H1 (cell line): ENCODE measurements around the gene CEACAM1.

Experiments
- CHD2 ChIP-seq: IDR thresholded peaks from 2 replicates; pipeline ENCODE4 v1.6.1; 2012; ENCODE audit warnings: low read length, improper control_type of control experiment
- CREB1 ChIP-seq: IDR thresholded peaks from 2 replicates; pipeline ENCODE4 v1.6.1; 2012; ENCODE audit warnings: inconsistent platforms
- CTBP2 ChIP-seq: IDR thresholded peaks from 2 replicates; pipeline ENCODE4 v1.7.0; 2011; ENCODE audit warnings: borderline replicate concordance, mild to moderate bottlenecking, moderate library complexity, mixed read lengths, low read length; ENCODE audit not compliant: insufficient read depth, insufficient read length
- EZH2 ChIP-seq: fragments of 200-600 bp; sonication (generic); IDR thresholded peaks from 2 replicates; pipeline ENCODE4 v1.7.1; 2012; ENCODE audit warnings: low read depth, mild to moderate bottlenecking, moderate library complexity, low read length, inconsistent platforms; ENCODE audit not compliant: severe bottlenecking
- HDAC2 ChIP-seq, 2 experiments: fragments of 300-600 bp in 1 of 2; sonication (generic) in 1 of 2; IDR thresholded peaks; 2 replicates each; pipeline ENCODE4 v1.6.1; 2011 to 2012; ENCODE audit warnings: low read depth in 2 of 2, low read length in 2 of 2, mild to moderate bottlenecking in 2 of 2, moderate library complexity in 2 of 2, borderline replicate concordance in 1 of 2, inconsistent platforms in 1 of 2
- POLR2A ChIP-seq, 2 experiments: IDR thresholded peaks; 1 replicate in 1 of 2; 2 replicates in 1 of 2; pipeline ENCODE4 v1.6.1; 2011; ENCODE audit warnings: low read depth in 2 of 2, low read length in 2 of 2, mild to moderate bottlenecking in 2 of 2; ENCODE audit errors: control extremely low read depth in 1 of 2
- RFX5 ChIP-seq: IDR thresholded peaks from 2 replicates; pipeline ENCODE4 v1.6.1; 2011; ENCODE audit warnings: low read depth, low read length, improper control_type of control experiment, borderline replicate concordance
- SRF ChIP-seq: IDR thresholded peaks from 2 replicates; pipeline ENCODE4 v1.6.1; 2011; ENCODE audit warnings: mild to moderate bottlenecking, low read depth, low read length, moderate library complexity
- TAF1 ChIP-seq: IDR thresholded peaks from 2 replicates; pipeline ENCODE4 v1.6.1; 2011; ENCODE audit warnings: mild to moderate bottlenecking, low read depth, low read length
- TCF12 ChIP-seq: IDR thresholded peaks from 2 replicates; pipeline ENCODE4 v1.6.1; 2011; ENCODE audit warnings: low read depth, mild to moderate bottlenecking, low read length
- YY1 ChIP-seq: IDR thresholded peaks from 2 replicates; pipeline ENCODE4 v1.6.1; 2011; ENCODE audit warnings: low read depth, mild to moderate bottlenecking, low read length
- ZNF274 ChIP-seq: IDR thresholded peaks from 2 replicates; pipeline ENCODE4 v1.7.0; 2012; ENCODE audit warnings: low read length, borderline replicate concordance; ENCODE audit errors: extremely low read depth
- TF ChIP-seq, protein P1 (sequence below), 3 experiments: IDR thresholded peaks; 1 replicate in 2 of 3; 2 replicates in 1 of 3; pipeline versions ENCODE4 v1.5.1 to v1.6.1; 2011; ENCODE audit warnings: low read length in 3 of 3, mild to moderate bottlenecking in 3 of 3, inconsistent platforms in 2 of 3, low read depth in 1 of 3, moderate library complexity in 1 of 3; ENCODE audit not compliant: insufficient read depth in 1 of 3; ENCODE audit errors: control extremely low read depth in 1 of 3

DNA sequence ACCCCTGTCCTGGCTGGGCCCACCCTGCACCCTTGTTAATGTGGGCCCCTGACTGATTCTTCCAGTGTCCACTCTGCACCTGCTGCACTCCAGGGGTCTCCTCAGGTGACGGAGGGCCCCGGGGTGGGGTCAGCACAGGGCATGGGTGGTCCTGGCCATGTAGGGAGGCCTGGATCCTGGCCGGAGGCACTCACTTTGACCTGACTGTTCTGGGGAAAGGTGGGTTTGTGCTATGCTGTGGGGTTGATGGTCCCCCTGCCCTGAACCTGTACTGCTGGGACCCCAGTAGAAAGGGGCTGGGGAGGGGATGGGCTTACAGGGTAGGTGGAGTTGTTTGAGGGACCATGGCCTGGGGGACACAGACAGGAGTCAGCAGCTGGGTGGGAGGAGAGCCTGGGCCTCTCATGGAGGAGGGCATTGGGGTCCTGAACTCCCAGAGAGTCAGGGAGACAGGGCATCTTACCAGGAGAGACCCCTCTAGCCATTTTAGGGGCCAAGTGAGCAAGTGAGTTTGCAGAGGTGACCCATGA is 25.8 kb upstream of the CEACAM1 start:
- TF ChIP-seq ZNF274 (no peak), CHD2 (no peak), EZH2 (no peak), RFX5 (no peak), TAF1 (no peak), POLR2A (IDR thresholded peaks at IDR 0.05; ENCODE audit: control extremely low read depth in 1 of 2, low read depth in 2 of 2, low read length in 2 of 2) (no peak), CTBP2 (no peak), TCF12 (no peak), CREB1 (no peak), SRF (no peak), YY1 (no peak), HDAC2 (IDR thresholded peaks at IDR 0.05; ENCODE audit: borderline replicate concordance in 1 of 2, low read depth in 2 of 2, low read length in 2 of 2) (no peak)
- TF ChIP-seq, protein P1, sequence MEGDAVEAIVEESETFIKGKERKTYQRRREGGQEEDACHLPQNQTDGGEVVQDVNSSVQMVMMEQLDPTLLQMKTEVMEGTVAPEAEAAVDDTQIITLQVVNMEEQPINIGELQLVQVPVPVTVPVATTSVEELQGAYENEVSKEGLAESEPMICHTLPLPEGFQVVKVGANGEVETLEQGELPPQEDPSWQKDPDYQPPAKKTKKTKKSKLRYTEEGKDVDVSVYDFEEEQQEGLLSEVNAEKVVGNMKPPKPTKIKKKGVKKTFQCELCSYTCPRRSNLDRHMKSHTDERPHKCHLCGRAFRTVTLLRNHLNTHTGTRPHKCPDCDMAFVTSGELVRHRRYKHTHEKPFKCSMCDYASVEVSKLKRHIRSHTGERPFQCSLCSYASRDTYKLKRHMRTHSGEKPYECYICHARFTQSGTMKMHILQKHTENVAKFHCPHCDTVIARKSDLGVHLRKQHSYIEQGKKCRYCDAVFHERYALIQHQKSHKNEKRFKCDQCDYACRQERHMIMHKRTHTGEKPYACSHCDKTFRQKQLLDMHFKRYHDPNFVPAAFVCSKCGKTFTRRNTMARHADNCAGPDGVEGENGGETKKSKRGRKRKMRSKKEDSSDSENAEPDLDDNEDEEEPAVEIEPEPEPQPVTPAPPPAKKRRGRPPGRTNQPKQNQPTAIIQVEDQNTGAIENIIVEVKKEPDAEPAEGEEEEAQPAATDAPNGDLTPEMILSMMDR (IDR thresholded peaks at IDR 0.05; ENCODE audit: control extremely low read depth in 1 of 3, insufficient read depth in 1 of 3, low read depth in 1 of 3, low read length in 3 of 3): no peak
